Muscle of leg (tissue), 11 donors: Measurements from ENCODE around the gene CLHC1. TPM values are rescaled to one million over a fixed set of nuclear protein-coding genes. Genes with fewer than 3 reads are reported as not detected.
A peak's percentile ranks its signal among the peaks of the same experiment; 100 is the strongest.
"Not testable (repeated sequence)": the region's sequence is repeated elsewhere in the genome, so short reads cannot be mapped to it uniquely, and the experiment has no call there.

Experiments used
- DNase-seq: peaks from one replicate; pipeline ENCODE4 v3.0.0; 2013
- H3K27ac ChIP-seq: one replicate; pipeline ENCODE4 v1.5.1; 2013; ENCODE audit warnings: mild to moderate bottlenecking, low read length, control low read depth
- H3K27me3 ChIP-seq: one replicate; pipeline ENCODE4 v1.6.1; 2013; ENCODE audit warnings: low read length; ENCODE audit not compliant: control insufficient read depth, insufficient read depth
- H3K36me3 ChIP-seq: one replicate; pipeline ENCODE4 v1.6.1; 2013; ENCODE audit warnings: low read length; ENCODE audit not compliant: control insufficient read depth, insufficient read depth
- H3K4me1 ChIP-seq: one replicate; pipeline ENCODE4 v1.6.1; 2013; ENCODE audit warnings: low read length; ENCODE audit not compliant: control insufficient read depth, insufficient read depth
- H3K4me3 ChIP-seq: one replicate; pipeline ENCODE4 v1.5.1; 2013; ENCODE audit warnings: low read length, control low read depth
- H3K9me3 ChIP-seq: replicated peaks from 2 replicates; pipeline ENCODE4 v1.6.1; 2013; ENCODE audit warnings: low read depth, low read length; ENCODE audit not compliant: control insufficient read depth
- WGBS: methylation state at CpG from one replicate; pipeline ENCODE4 v1.1.5; 2013; ENCODE audit warnings: missing lambda C conversion rate; ENCODE audit not compliant: insufficient coverage; 5-methylcytosine and 5-hydroxymethylcytosine counted together
- polyA plus RNA-seq, 8 donors: library from polyadenylated mRNA; unstranded; fragments of 120-200 nt; gene quantifications; one replicate each; pipeline versions ENCODE4 v1.2.1 to v1.2.3, GENCODE V29; 2013; ENCODE audit warnings: inconsistent platforms in 1 of 8, low replicate concordance in 1 of 8; ENCODE audit not compliant: insufficient read length in 8 of 8, insufficient read depth in 1 of 8
- total RNA-seq: library from RNA; stranded (reverse); fragments of 120-200 nt; gene quantifications from one replicate; pipeline ENCODE4 v1.2.4, GENCODE V29; 2013

Gene CLHC1
- total and polyA plus RNA-seq, 9 donors = 6.4 to 15.1 (median 8.8) TPM

GRCh38 chr2:55138014-55138881 lies 93.8 kb downstream of the CLHC1 start:
- peaks cover 12% of the 10 kb centered on the region for H3K4me1 ChIP-seq
- 100% methylated on average over 1 of the region's 12 CpGs for WGBS
- no peak overlapping the region for H3K27ac ChIP-seq

GRCh38 chr2:55137024-55137958 lies 94.8 kb downstream of the CLHC1 start:
- Histone ChIP-seq H3K27me3 (no peaks in the 10 kb centered on the region), H3K9me3 (no peaks in the 10 kb centered on the region), H3K4me1 (peaks cover 12% of the 10 kb centered on the region), H3K27ac (no peak overlapping the region), H3K36me3 (no peaks in the 10 kb centered on the region), H3K4me3 (no peak overlapping the region)
- WGBS = 48% methylated on average over 20 of the region's 23 CpGs
- peak; percentile 69 for DNase-seq

More at GRCh38 chr2:55138014-55138881, 93.8 kb downstream of the CLHC1 start:
- Histone ChIP-seq H3K9me3 (no peaks in the 10 kb centered on the region), H3K4me3 (no peak overlapping the region), H3K36me3 (no peaks in the 10 kb centered on the region), H3K27me3 (no peaks in the 10 kb centered on the region)
- no peak for DNase-seq

GRCh38 chr2:55136138-55136541 lies 96.0 kb downstream of the CLHC1 start:
- 62% methylated on average over 3 of the region's 4 CpGs for WGBS
- no peak for DNase-seq
- Histone ChIP-seq H3K27ac (no peak overlapping the region), H3K4me3 (no peak overlapping the region), H3K36me3 (no peaks in the 10 kb centered on the region), H3K9me3 (no peaks in the 10 kb centered on the region), H3K4me1 (peaks cover 12% of the 10 kb centered on the region), H3K27me3 (no peaks in the 10 kb centered on the region)

- Histone ChIP-seq H3K36me3 (no peaks in the 10 kb centered on the region), H3K27me3 (no peaks in the 10 kb centered on the region), H3K4me1 (peaks cover 12% of the 10 kb centered on the region), H3K9me3 (no peaks in the 10 kb centered on the region), H3K4me3 (no peak overlapping the region), H3K27ac (no peak overlapping the region)
- no peak for DNase-seq
- whole genome bisulfite sequencing = no CpG with 5 or more reads among the region's 2 CpGs
Measured at GRCh38 chr2:55135491-55135890, 96.6 kb downstream of the CLHC1 start.

- Histone ChIP-seq H3K36me3 (no peaks in the 10 kb centered on the region), H3K27ac (no peak overlapping the region), H3K4me3 (no peak overlapping the region), H3K4me1 (peaks cover 12% of the 10 kb centered on the region), H3K9me3 (no peaks in the 10 kb centered on the region), H3K27me3 (no peaks in the 10 kb centered on the region)
- no CpG with 5 or more reads among the region's 1 CpG for WGBS
- no peak for DNase-seq
Measured at GRCh38 chr2:55134316-55134706, 97.8 kb downstream of the CLHC1 start.

- peak; percentile 77 for DNase-seq
- WGBS = 30% methylated on average over 2 of the region's 10 CpGs
- peaks cover 12% of the 10 kb centered on the region for H3K4me1 ChIP-seq
Measured at GRCh38 chr2:55133467-55134315, 98.4 kb downstream of the CLHC1 start.

GRCh38 chr2:55130849-55131248 lies 101.2 kb downstream of the CLHC1 start:
- Histone ChIP-seq H3K27ac (no peak overlapping the region), H3K27me3 (no peaks in the 10 kb centered on the region), H3K9me3 (no peaks in the 10 kb centered on the region), H3K36me3 (no peaks in the 10 kb centered on the region), H3K4me3 (no peak overlapping the region), H3K4me1 (peaks cover 13% of the 10 kb centered on the region)
- no CpG with 5 or more reads among the region's 1 CpG for WGBS
- DNase-seq = no peak

More at GRCh38 chr2:55133467-55134315, 98.4 kb downstream of the CLHC1 start:
- Histone ChIP-seq H3K9me3 (no peaks in the 10 kb centered on the region), H3K36me3 (no peaks in the 10 kb centered on the region), H3K27ac (peak overlapping the region; percentile 0), H3K27me3 (no peaks in the 10 kb centered on the region), H3K4me3 (no peak overlapping the region)

GRCh38 chr2:55126643-55127042 lies 105.5 kb downstream of the CLHC1 start:
- H3K4me1 ChIP-seq, DNase-seq, H3K9me3 ChIP-seq, H3K4me3 ChIP-seq, H3K27ac ChIP-seq, H3K36me3 ChIP-seq, H3K27me3 ChIP-seq: not testable (repeated sequence)
- WGBS = 100% methylated on average over 1 of the region's 4 CpGs
